SK-N-SH treated with all-trans-retinoic acid at 6 μM for 48 hours (cell line): ENCODE data around the gene MEGF9.
"Not testable (repeated sequence)": the region's sequence is repeated elsewhere in the genome, so short reads cannot be mapped to it uniquely, and the experiment has no call there.

Experiments
- ATAC-seq: fragments of 200-7000 bp; cut with Tn5 transposase; 3 replicates; pipeline ENCODE4 v1.9.1; 2020; ENCODE audit warnings: mild to moderate bottlenecking, moderate library complexity
- CREB5 ChIP-seq: fragments of 250-450 bp; sonication (Bioruptor Pico); IDR thresholded peaks from 2 replicates; pipeline ENCODE4 v1.5.1; 2020; ENCODE audit warnings: low read depth, mild to moderate bottlenecking, moderate library complexity
- CSDC2 ChIP-seq: fragments of 250-450 bp; sonication (Bioruptor Pico); IDR thresholded peaks from 2 replicates; pipeline ENCODE4 v1.5.0; 2020; ENCODE audit warnings: mild to moderate bottlenecking, moderate library complexity
- GLIS3 ChIP-seq: fragments of 250-450 bp; sonication (Bioruptor Pico); IDR thresholded peaks from 2 replicates; pipeline ENCODE4 v1.5.0; 2020; ENCODE audit warnings: mild to moderate bottlenecking, moderate library complexity
- ISL1 ChIP-seq: fragments of 250-450 bp; sonication (Bioruptor Pico); IDR thresholded peaks from 2 replicates; pipeline ENCODE4 v2.1.2; 2022; ENCODE audit warnings: mild to moderate bottlenecking, moderate library complexity
- OSR1 ChIP-seq: fragments of 250-450 bp; sonication (Bioruptor Pico); IDR thresholded peaks from 2 replicates; pipeline ENCODE4 v1.8.0; 2022; ENCODE audit warnings: moderate library complexity, mild to moderate bottlenecking, inconsistent platforms
- SNAI2 ChIP-seq: fragments of 250-450 bp; sonication (Bioruptor Pico); IDR thresholded peaks from 2 replicates; pipeline ENCODE4 v1.5.0; 2020; ENCODE audit warnings: mild to moderate bottlenecking, moderate library complexity
- TCF4 ChIP-seq: fragments of 250-450 bp; sonication (Bioruptor Pico); IDR thresholded peaks from 2 replicates; pipeline ENCODE4 v1.8.0; 2021; ENCODE audit warnings: mild to moderate bottlenecking, moderate library complexity, borderline replicate concordance
- TOX ChIP-seq: fragments of 250-450 bp; sonication (Bioruptor Pico); IDR thresholded peaks from 2 replicates; pipeline ENCODE4 v1.8.0; 2021; ENCODE audit warnings: mild to moderate bottlenecking, moderate library complexity, borderline replicate concordance
- ZC3H10 ChIP-seq: fragments of 250-450 bp; sonication (Bioruptor Pico); IDR thresholded peaks from 2 replicates; pipeline ENCODE4 v1.5.1; 2021; ENCODE audit warnings: mild to moderate bottlenecking, moderate library complexity
- ZFP3 ChIP-seq: fragments of 250-450 bp; sonication (Bioruptor Pico); IDR thresholded peaks from 2 replicates; pipeline ENCODE4 v1.5.0; 2020; ENCODE audit warnings: mild to moderate bottlenecking, moderate library complexity
- ZNF565 ChIP-seq: fragments of 450-650 bp; formaldehyde crosslinking; conservative IDR thresholded peaks from 2 replicates; pipeline ENCODE4 v1.5.0; 2020; ENCODE audit warnings: low read depth, mild to moderate bottlenecking, moderate library complexity
- ZNF70 ChIP-seq: fragments of 450-650 bp; formaldehyde crosslinking; IDR thresholded peaks from 2 replicates; pipeline ENCODE4 v1.5.0; 2020; ENCODE audit warnings: mild to moderate bottlenecking, moderate library complexity
- TF ChIP-seq, protein P1 (sequence below): fragments of 250-450 bp; sonication (Bioruptor Pico); IDR thresholded peaks from 2 replicates; pipeline ENCODE4 v1.8.0; 2021; ENCODE audit warnings: low read depth, mild to moderate bottlenecking, moderate library complexity, borderline replicate concordance
- TF ChIP-seq, protein P2 (sequence below): fragments of 250-450 bp; sonication (Bioruptor Pico); IDR thresholded peaks from 2 replicates; pipeline ENCODE4 v1.8.0; 2020; ENCODE audit warnings: mild to moderate bottlenecking, moderate library complexity, borderline replicate concordance
- TF ChIP-seq, protein P3 (sequence below): fragments of 250-450 bp; sonication (Bioruptor Pico); IDR thresholded peaks from 2 replicates; pipeline ENCODE4 v1.5.0; 2020; ENCODE audit warnings: mild to moderate bottlenecking, moderate library complexity

The MEGF9 gene

GRCh38 chr9:120555839-120556238 lies 158.4 kb downstream of the MEGF9 start:
- ATAC-seq = no peak
- TF ChIP-seq ZFP3 (CRISPR knock-in tag) (no peak), ISL1 (CRISPR knock-in tag) (no peak), ZNF565 (CRISPR knock-in tag) (no peak), TOX (CRISPR knock-in tag) (no peak), SNAI2 (CRISPR knock-in tag) (no peak), ZNF70 (CRISPR knock-in tag) (no peak), OSR1 (CRISPR knock-in tag) (no peak), TCF4 (no peak), ZC3H10 (no peak), GLIS3 (CRISPR knock-in tag) (no peak), CSDC2 (no peak), CREB5 (CRISPR knock-in tag) (no peak)
- TF ChIP-seq, protein P1, sequence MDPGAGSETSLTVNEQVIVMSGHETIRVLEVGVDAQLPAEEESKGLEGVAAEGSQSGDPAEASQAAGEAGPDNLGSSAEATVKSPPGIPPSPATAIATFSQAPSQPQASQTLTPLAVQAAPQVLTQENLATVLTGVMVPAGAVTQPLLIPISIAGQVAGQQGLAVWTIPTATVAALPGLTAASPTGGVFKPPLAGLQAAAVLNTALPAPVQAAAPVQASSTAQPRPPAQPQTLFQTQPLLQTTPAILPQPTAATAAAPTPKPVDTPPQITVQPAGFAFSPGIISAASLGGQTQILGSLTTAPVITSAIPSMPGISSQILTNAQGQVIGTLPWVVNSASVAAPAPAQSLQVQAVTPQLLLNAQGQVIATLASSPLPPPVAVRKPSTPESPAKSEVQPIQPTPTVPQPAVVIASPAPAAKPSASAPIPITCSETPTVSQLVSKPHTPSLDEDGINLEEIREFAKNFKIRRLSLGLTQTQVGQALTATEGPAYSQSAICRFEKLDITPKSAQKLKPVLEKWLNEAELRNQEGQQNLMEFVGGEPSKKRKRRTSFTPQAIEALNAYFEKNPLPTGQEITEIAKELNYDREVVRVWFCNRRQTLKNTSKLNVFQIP (CRISPR knock-in tag) = no peak
- TF ChIP-seq, protein P2, sequence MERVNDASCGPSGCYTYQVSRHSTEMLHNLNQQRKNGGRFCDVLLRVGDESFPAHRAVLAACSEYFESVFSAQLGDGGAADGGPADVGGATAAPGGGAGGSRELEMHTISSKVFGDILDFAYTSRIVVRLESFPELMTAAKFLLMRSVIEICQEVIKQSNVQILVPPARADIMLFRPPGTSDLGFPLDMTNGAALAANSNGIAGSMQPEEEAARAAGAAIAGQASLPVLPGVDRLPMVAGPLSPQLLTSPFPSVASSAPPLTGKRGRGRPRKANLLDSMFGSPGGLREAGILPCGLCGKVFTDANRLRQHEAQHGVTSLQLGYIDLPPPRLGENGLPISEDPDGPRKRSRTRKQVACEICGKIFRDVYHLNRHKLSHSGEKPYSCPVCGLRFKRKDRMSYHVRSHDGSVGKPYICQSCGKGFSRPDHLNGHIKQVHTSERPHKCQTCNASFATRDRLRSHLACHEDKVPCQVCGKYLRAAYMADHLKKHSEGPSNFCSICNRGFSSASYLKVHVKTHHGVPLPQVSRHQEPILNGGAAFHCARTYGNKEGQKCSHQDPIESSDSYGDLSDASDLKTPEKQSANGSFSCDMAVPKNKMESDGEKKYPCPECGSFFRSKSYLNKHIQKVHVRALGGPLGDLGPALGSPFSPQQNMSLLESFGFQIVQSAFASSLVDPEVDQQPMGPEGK (CRISPR knock-in tag) = no peak
- TF ChIP-seq, protein P3, sequence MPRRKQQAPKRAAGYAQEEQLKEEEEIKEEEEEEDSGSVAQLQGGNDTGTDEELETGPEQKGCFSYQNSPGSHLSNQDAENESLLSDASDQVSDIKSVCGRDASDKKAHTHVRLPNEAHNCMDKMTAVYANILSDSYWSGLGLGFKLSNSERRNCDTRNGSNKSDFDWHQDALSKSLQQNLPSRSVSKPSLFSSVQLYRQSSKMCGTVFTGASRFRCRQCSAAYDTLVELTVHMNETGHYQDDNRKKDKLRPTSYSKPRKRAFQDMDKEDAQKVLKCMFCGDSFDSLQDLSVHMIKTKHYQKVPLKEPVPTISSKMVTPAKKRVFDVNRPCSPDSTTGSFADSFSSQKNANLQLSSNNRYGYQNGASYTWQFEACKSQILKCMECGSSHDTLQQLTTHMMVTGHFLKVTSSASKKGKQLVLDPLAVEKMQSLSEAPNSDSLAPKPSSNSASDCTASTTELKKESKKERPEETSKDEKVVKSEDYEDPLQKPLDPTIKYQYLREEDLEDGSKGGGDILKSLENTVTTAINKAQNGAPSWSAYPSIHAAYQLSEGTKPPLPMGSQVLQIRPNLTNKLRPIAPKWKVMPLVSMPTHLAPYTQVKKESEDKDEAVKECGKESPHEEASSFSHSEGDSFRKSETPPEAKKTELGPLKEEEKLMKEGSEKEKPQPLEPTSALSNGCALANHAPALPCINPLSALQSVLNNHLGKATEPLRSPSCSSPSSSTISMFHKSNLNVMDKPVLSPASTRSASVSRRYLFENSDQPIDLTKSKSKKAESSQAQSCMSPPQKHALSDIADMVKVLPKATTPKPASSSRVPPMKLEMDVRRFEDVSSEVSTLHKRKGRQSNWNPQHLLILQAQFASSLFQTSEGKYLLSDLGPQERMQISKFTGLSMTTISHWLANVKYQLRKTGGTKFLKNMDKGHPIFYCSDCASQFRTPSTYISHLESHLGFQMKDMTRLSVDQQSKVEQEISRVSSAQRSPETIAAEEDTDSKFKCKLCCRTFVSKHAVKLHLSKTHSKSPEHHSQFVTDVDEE (CRISPR knock-in tag) = no peak

DNA sequence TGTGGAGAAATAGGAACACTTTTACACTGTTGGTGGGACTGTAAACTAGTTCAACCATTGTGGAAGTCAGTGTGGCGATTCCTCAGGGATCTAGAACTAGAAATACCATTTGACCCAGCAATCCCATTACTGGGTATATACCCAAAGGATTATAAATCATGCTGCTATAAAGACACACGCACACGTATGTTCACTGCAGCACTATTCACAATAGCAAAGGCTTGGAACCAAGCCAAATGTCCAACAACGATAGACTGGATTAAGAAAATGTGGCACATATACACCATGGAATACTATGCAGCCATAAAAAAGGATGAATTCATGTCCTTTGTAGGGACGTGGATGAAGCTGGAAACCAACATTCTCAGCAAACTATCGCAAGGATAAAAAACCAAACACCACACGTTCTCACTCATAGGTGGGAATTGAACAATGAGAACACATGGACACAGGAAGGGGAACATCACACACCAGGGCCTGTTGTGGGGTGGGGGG lies 162.0 kb downstream of the MEGF9 start:
- ATAC-seq = not testable (repeated sequence)
